ENCODE results near the gene C20orf202. TPM values are rescaled to one million over a fixed set of nuclear protein-coding genes. Genes with fewer than 3 reads are reported as not detected.

The C20orf202 gene
- total RNA-seq, 1 donor from 2014 or later: not detected

GRCh38 chr20:1177680-1178079, 25.6 kb upstream of the C20orf202 start:
- Histone ChIP-seq H3K9me3 (no peaks in the 10 kb centered on the region), H3K27me3 (no peaks in the 10 kb centered on the region), H3K4me3 (no peak overlapping the region), H3K4me1 (no peaks in the 10 kb centered on the region), H3K27ac (no peak overlapping the region), H3K36me3 (peaks cover 0 to 7% of the 10 kb centered on the region in 2 donors)
- TF ChIP-seq CTCF (IDR thresholded peaks at IDR 0.05): no peak
- intact Hi-C loops (cut with DNase I): no loop called here
- DNase-seq (ENCODE audit: low spot score in 2 of 2): no peak

- DNase-seq (ENCODE audit: low spot score in 2 of 2): no peak
- TF ChIP-seq CTCF (IDR thresholded peaks at IDR 0.05): no peak
- H3K27ac ChIP-seq: no peak overlapping the region
- H3K27me3 ChIP-seq: no peaks in the 10 kb centered on the region
- no peaks in the 10 kb centered on the region for H3K4me1 ChIP-seq
- no peak overlapping the region for H3K4me3 ChIP-seq
- intact Hi-C loops (cut with DNase I): no loop called here
- no peaks in the 10 kb centered on the region for H3K9me3 ChIP-seq
- H3K36me3 ChIP-seq: peaks cover 0 to 7% of the 10 kb centered on the region in 2 donors
Observed at GRCh38 chr20:1178103-1178502, 25.2 kb upstream of the C20orf202 start.

- Histone ChIP-seq H3K27me3 (no peaks in the 10 kb centered on the region), H3K4me1 (no peaks in the 10 kb centered on the region), H3K27ac (no peak overlapping the region), H3K36me3 (peaks cover 0 to 7% of the 10 kb centered on the region in 2 donors), H3K4me3 (no peak overlapping the region), H3K9me3 (no peaks in the 10 kb centered on the region)
- intact Hi-C loops (cut with DNase I): no loop called here
- DNase-seq (ENCODE audit: low spot score in 2 of 2): no peak
- TF ChIP-seq CTCF (IDR thresholded peaks at IDR 0.05): no peak
Observed at GRCh38 chr20:1178623-1179022, 24.6 kb upstream of the C20orf202 start.

GRCh38 chr20:1180949-1181348, 22.3 kb upstream of the C20orf202 start:
- DNase-seq (ENCODE audit: low spot score in 2 of 2): no peak
- H3K27ac ChIP-seq: no peak overlapping the region
- H3K9me3 ChIP-seq: no peaks in the 10 kb centered on the region
- H3K4me3 ChIP-seq: no peak overlapping the region
- peaks cover 4% of the 10 kb centered on the region in 2 donors for H3K4me1 ChIP-seq
- intact Hi-C loops (cut with DNase I): no loop called here
- peaks cover 7% of the 10 kb centered on the region for H3K27me3 ChIP-seq
- peaks cover 0 to 6% of the 10 kb centered on the region in 2 donors for H3K36me3 ChIP-seq
- TF ChIP-seq CTCF (IDR thresholded peaks at IDR 0.05): no peak

GRCh38 chr20:1182106-1182505, 21.1 kb upstream of the C20orf202 start:
- Histone ChIP-seq H3K27ac (no peak overlapping the region), H3K4me3 (no peak overlapping the region), H3K4me1 (peaks cover 4% of the 10 kb centered on the region in 2 donors), H3K36me3 (no peaks in the 10 kb centered on the region), H3K27me3 (peaks cover 7% of the 10 kb centered on the region), H3K9me3 (no peaks in the 10 kb centered on the region)
- no peak for TF ChIP-seq CTCF (IDR thresholded peaks at IDR 0.05)
- no peak for DNase-seq (ENCODE audit: low spot score in 2 of 2)
- intact Hi-C loops (cut with DNase I): no loop called here

DNA sequence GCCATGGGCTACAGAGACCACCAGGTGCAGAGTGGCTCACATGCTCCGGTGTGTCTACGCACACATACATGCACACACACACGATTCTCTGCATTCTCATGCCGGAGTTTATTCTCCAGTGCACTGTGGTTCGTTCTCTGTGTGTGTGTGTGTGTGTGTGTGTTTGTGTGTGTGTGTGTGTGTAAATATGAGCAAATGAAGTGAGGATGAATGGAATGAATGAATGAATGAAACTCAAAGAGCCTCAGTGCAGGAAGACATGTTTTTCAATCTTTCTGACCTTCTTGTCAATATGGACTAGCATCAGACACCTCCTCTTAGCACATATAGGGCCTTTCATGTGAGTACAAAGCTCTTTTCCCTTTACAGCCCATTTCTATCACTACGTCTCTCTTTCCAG, 20.1 kb upstream of the C20orf202 start:
- no peaks in the 10 kb centered on the region for H3K36me3 ChIP-seq
- H3K27me3 ChIP-seq: peaks cover 7% of the 10 kb centered on the region
- intact Hi-C loops (cut with DNase I): no loop called here
- no peak for DNase-seq (ENCODE audit: low spot score in 2 of 2)
- peaks cover 4% of the 10 kb centered on the region in 2 donors for H3K4me1 ChIP-seq
- H3K4me3 ChIP-seq: no peak overlapping the region
- TF ChIP-seq CTCF (IDR thresholded peaks at IDR 0.05): no peak
- H3K9me3 ChIP-seq: no peaks in the 10 kb centered on the region
- H3K27ac ChIP-seq: no peak overlapping the region

All from ascending aorta (tissue), 2 donors.